Panc1 (cell line): ENCODE results near the gene IER3.

ENCODE experiments used
- CTCF ChIP-seq: fragments of 450-650 bp; IDR thresholded peaks from 2 replicates; pipeline ENCODE4 v1.5.1; 2017; ENCODE audit warnings: mild to moderate bottlenecking
- POLR2AphosphoS5 ChIP-seq: IDR thresholded peaks from 2 replicates; pipeline ENCODE4 v1.6.1; 2012; ENCODE audit warnings: mild to moderate bottlenecking, low read depth, low read length, moderate library complexity
- TF ChIP-seq, protein P1 (sequence below), 2 experiments: IDR thresholded peaks; 2 replicates each; pipeline ENCODE4 v1.6.1; 2011 to 2012; ENCODE audit warnings: low read depth in 2 of 2, control low read depth in 1 of 2, low read length in 1 of 2, mild to moderate bottlenecking in 1 of 2, moderate library complexity in 1 of 2; ENCODE audit not compliant: insufficient read depth in 1 of 2

DNA sequence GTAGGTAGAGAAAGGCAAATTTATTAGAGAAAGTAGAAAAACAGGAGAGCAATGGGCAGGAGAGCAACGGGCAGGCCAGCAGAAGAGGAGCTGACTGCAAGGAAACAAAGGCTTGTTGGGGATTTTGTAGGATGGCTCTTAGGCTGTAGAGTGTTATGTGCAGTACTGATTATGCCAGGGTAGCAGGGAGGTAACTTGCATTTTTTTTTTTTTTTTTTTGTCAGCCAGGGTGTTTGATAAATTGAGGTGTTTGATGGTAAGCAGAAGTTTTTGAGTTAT, 36.2 kb upstream of the IER3 start:
- TF ChIP-seq CTCF (no peak), POLR2AphosphoS5 (no peak)
- TF ChIP-seq, protein P1, sequence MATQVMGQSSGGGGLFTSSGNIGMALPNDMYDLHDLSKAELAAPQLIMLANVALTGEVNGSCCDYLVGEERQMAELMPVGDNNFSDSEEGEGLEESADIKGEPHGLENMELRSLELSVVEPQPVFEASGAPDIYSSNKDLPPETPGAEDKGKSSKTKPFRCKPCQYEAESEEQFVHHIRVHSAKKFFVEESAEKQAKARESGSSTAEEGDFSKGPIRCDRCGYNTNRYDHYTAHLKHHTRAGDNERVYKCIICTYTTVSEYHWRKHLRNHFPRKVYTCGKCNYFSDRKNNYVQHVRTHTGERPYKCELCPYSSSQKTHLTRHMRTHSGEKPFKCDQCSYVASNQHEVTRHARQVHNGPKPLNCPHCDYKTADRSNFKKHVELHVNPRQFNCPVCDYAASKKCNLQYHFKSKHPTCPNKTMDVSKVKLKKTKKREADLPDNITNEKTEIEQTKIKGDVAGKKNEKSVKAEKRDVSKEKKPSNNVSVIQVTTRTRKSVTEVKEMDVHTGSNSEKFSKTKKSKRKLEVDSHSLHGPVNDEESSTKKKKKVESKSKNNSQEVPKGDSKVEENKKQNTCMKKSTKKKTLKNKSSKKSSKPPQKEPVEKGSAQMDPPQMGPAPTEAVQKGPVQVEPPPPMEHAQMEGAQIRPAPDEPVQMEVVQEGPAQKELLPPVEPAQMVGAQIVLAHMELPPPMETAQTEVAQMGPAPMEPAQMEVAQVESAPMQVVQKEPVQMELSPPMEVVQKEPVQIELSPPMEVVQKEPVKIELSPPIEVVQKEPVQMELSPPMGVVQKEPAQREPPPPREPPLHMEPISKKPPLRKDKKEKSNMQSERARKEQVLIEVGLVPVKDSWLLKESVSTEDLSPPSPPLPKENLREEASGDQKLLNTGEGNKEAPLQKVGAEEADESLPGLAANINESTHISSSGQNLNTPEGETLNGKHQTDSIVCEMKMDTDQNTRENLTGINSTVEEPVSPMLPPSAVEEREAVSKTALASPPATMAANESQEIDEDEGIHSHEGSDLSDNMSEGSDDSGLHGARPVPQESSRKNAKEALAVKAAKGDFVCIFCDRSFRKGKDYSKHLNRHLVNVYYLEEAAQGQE (IDR thresholded peaks at IDR 0.05; ENCODE audit: insufficient read depth in 1 of 2, low read depth in 2 of 2, low read length in 1 of 2) = no peak
